A673 (cell line): ENCODE data around the gene STT3A. TPM values are rescaled to one million over a fixed set of nuclear protein-coding genes. Genes with fewer than 3 reads are reported as not detected.

Experiments
- BruUV-seq: library from RNA; stranded (reverse); fragments of 400-500 nt; replicated peaks from 2 replicates; lab custom pipeline; 2021; lab: Mats Ljungman, UMichigan
- CTCF ChIA-PET: fragments of 300-600 bp; sonication (Branson Sonifier 250); formaldehyde crosslinking; loops from one replicate; lab custom pipeline; 2022; ENCODE audit warnings: antibody characterized with exemption; lab: Charles Lee
- POLR2A ChIA-PET: fragments of 300-600 bp; sonication (Branson Sonifier 250); formaldehyde crosslinking; loops from one replicate; lab custom pipeline; 2022; ENCODE audit warnings: antibody characterized with exemption; ENCODE audit not compliant: low non-redundant PET; lab: Charles Lee
- DNase-seq: peaks from one replicate; pipeline ENCODE4 v3.0.0-alpha.2; 2015; ENCODE audit warnings: low spot score
- H3K27ac ChIP-seq: fragments of 200-600 bp; sonication (generic); 2 replicates; pipeline ENCODE4 v1.5.1; 2016; ENCODE audit warnings: mixed run types, low read depth, mild to moderate bottlenecking, mixed read lengths, antibody characterized with exemption, low read length; ENCODE audit not compliant: poor library complexity, severe bottlenecking
- H3K27me3 ChIP-seq: fragments of 200-600 bp; sonication (generic); replicated peaks from 2 replicates; pipeline ENCODE4 v1.6.1; 2017; ENCODE audit warnings: mixed run types, low read depth, mild to moderate bottlenecking, mixed read lengths, antibody characterized with exemption, low read length; ENCODE audit not compliant: insufficient read depth, poor library complexity
- H3K36me3 ChIP-seq: fragments of 200-600 bp; sonication (generic); 2 replicates; pipeline ENCODE4 v1.6.1; 2016; ENCODE audit warnings: mixed run types, mild to moderate bottlenecking, mixed read lengths, antibody characterized with exemption, low read length; ENCODE audit not compliant: insufficient read depth, poor library complexity, severe bottlenecking
- H3K4me1 ChIP-seq: fragments of 200-600 bp; sonication (generic); 2 replicates; pipeline ENCODE4 v1.6.1; 2017; ENCODE audit warnings: mixed run types, mild to moderate bottlenecking, mixed read lengths, antibody characterized with exemption, low read length; ENCODE audit not compliant: insufficient read depth, poor library complexity, severe bottlenecking
- H3K4me3 ChIP-seq: fragments of 200-600 bp; sonication (generic); 2 replicates; pipeline ENCODE4 v1.5.1; 2016; ENCODE audit warnings: low read depth, mixed run types, mild to moderate bottlenecking, mixed read lengths, low read length; ENCODE audit not compliant: poor library complexity, severe bottlenecking
- H3K9me3 ChIP-seq: fragments of 200-600 bp; sonication (generic); 2 replicates; pipeline ENCODE4 v1.6.1; 2016; ENCODE audit warnings: mixed run types, low read depth, mild to moderate bottlenecking, mixed read lengths, antibody characterized with exemption, low read length; ENCODE audit not compliant: poor library complexity, severe bottlenecking
- EZH2 ChIP-seq: fragments of 200-600 bp; sonication (generic); IDR thresholded peaks from 2 replicates; pipeline ENCODE4 v1.6.1; 2017; ENCODE audit warnings: borderline replicate concordance, low read depth, mild to moderate bottlenecking, mixed read lengths, antibody characterized with exemption, low read length; ENCODE audit not compliant: poor library complexity, severe bottlenecking
- intact Hi-C: fragments of 100-400 bp; cut with micrococcal nuclease; formaldehyde crosslinking; loops from one replicate; pipeline ENCODE4 v1.10.0; 2022; ENCODE audit not compliant: unreplicated experiment
- total RNA-seq: library from RNA; stranded (reverse); gene quantifications from 2 replicates; pipeline ENCODE4 v1.2.3, GENCODE V29; 2021
- TF ChIP-seq, protein P1 (sequence below): fragments of 300-800, 200-600 bp; sonication (generic); conservative IDR thresholded peaks from 2 replicates; pipeline ENCODE4 v1.5.1; 2017; ENCODE audit warnings: low read depth, mild to moderate bottlenecking, antibody characterized with exemption, low read length, moderate library complexity, mixed read lengths

STT3A gene
- total RNA-seq, 1 experiment from 2014 or later: 278 TPM

DNA sequence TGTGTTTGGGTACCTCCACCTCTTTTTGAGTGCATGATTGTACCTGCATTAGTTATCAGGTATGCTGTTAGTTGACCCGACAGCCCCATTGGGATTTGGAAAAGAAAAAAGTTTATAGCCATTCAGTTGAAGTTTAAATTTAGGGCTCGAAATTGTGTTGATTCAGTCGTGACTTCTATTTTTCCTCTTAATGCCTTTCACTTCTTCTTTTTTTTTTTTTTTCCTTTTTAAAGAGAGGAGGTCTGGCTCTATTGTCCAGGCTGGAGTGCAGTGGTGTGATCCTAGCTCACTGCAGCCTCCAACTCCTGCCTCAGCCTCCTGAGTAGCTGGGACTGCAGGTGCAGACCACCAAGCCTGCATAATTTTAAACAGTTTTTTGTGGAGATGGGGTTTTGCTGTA, 2.3 kb downstream of the STT3A start:
- peaks cover 10% of the 10 kb centered on the region for H3K4me1 ChIP-seq
- ChIA-PET POLR2A (no interaction called here), CTCF (no interaction called here)
- peaks cover 37% of the 10 kb centered on the region for H3K36me3 ChIP-seq
- DNase-seq: no peak
- no peak overlapping the region for H3K4me3 ChIP-seq
- H3K27me3 ChIP-seq: no peaks in the 10 kb centered on the region
- H3K9me3 ChIP-seq: no peaks in the 10 kb centered on the region
- no peak overlapping the region for H3K27ac ChIP-seq
- no TSS peak for BruUV-seq
- intact Hi-C loops: loop anchor here (5.0 kb wide), 1 partner anchor 643 kb away; the partner anchor contains the start of gene CCDC15
- no peak for TF ChIP-seq EZH2
- TF ChIP-seq, protein P1, sequence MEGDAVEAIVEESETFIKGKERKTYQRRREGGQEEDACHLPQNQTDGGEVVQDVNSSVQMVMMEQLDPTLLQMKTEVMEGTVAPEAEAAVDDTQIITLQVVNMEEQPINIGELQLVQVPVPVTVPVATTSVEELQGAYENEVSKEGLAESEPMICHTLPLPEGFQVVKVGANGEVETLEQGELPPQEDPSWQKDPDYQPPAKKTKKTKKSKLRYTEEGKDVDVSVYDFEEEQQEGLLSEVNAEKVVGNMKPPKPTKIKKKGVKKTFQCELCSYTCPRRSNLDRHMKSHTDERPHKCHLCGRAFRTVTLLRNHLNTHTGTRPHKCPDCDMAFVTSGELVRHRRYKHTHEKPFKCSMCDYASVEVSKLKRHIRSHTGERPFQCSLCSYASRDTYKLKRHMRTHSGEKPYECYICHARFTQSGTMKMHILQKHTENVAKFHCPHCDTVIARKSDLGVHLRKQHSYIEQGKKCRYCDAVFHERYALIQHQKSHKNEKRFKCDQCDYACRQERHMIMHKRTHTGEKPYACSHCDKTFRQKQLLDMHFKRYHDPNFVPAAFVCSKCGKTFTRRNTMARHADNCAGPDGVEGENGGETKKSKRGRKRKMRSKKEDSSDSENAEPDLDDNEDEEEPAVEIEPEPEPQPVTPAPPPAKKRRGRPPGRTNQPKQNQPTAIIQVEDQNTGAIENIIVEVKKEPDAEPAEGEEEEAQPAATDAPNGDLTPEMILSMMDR: no peak

DNA sequence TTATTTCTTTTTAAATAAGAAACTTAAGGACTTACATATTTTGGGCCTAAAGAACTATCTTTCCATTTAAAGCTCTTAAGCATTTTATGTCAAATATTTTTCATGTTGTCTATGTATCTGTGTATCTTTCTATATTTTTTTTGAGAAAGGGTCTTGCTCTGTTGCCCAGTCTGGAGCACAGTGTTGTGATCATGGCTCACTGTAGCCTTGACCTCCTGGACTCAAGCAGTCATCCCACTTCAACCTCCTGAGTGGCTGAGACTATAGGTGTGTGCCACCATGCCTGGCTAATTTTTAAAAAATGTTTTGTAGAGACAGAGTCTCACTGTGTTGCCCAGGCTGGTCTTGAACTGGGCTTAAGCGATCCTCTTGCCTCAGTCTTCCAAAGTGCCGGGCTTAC, 8.0 kb downstream of the STT3A start:
- ChIA-PET POLR2A (no interaction called here), CTCF (no interaction called here)
- Histone ChIP-seq H3K4me3 (no peak overlapping the region), H3K27ac (no peak overlapping the region), H3K9me3 (no peaks in the 10 kb centered on the region), H3K27me3 (no peaks in the 10 kb centered on the region), H3K4me1 (no peaks in the 10 kb centered on the region), H3K36me3 (peaks cover 88% of the 10 kb centered on the region)
- DNase-seq: no peak
- no TSS peak for BruUV-seq
- intact Hi-C loops: no loop called here
- TF ChIP-seq EZH2: no peak
- TF ChIP-seq, protein P1: no peak

DNA sequence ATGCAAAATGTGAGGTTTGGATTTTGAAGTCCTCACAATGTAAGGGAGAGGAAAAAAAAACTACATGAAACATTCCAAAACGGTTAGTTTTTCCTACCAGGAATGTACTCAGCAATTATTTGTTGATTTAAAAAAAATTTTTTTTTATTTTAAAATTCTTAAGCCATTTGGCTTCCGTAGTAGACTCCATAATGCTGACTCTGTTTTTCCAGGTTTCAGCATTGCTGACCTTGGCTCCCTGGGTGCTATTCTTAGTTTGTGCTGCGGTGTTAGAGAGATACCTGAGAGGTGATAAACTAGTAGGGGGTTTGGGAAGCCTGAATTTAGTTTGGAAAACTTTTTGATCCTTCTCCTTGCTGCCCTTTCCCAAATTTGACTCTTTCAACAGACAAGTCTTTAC, 10.6 kb downstream of the STT3A start:
- Histone ChIP-seq H3K4me3 (no peak overlapping the region), H3K4me1 (no peaks in the 10 kb centered on the region), H3K27ac (no peak overlapping the region), H3K36me3 (peaks cover 88% of the 10 kb centered on the region), H3K9me3 (no peaks in the 10 kb centered on the region), H3K27me3 (no peaks in the 10 kb centered on the region)
- BruUV-seq: no TSS peak
- ChIA-PET POLR2A (no interaction called here), CTCF (no interaction called here)
- DNase-seq: no peak
- TF ChIP-seq, protein P1: no peak
- no peak for TF ChIP-seq EZH2
- intact Hi-C loops: no loop called here
